ENCODE results near the gene ERBIN. TPM values are rescaled to one million over a fixed set of nuclear protein-coding genes. Genes with fewer than 3 reads are reported as not detected.
"Not testable (repeated sequence)": the region's sequence is repeated elsewhere in the genome, so short reads cannot be mapped to it uniquely, and the experiment has no call there.

Gene ERBIN
- total and polyA plus RNA-seq, 5 donors, result 11.8 to 47.9 (median 42.5) TPM

GRCh38 chr5:65932676-65933075, 6.3 kb downstream of the ERBIN start:
- Histone ChIP-seq H3K27me3 (ENCODE audit: control insufficient read depth, insufficient read depth) (no peaks in the 10 kb centered on the region), H3K4me3 (ENCODE audit: low read length) (no peak overlapping the region), H3K4me1 (ENCODE audit: control insufficient read depth, insufficient read depth, low read length) (no peaks in the 10 kb centered on the region), H3K9me3 (ENCODE audit: control insufficient read depth, low read length) (no peaks in the 10 kb centered on the region), H3K27ac (ENCODE audit: low read length) (no peak overlapping the region)
- intact Hi-C loops (cut with DNase I), result no loop called here
- no peak for DNase-seq
- no peak for ATAC-seq
- 93% methylated on average over 4 of the region's 4 CpGs for WGBS

- DNase-seq (no peak), ATAC-seq (no peak)
- Histone ChIP-seq H3K9me3 (ENCODE audit: control insufficient read depth, low read length) (no peaks in the 10 kb centered on the region), H3K4me1 (ENCODE audit: control insufficient read depth, insufficient read depth, low read length) (no peaks in the 10 kb centered on the region), H3K4me3 (ENCODE audit: low read length) (no peak overlapping the region), H3K27me3 (ENCODE audit: control insufficient read depth, insufficient read depth) (no peaks in the 10 kb centered on the region), H3K27ac (ENCODE audit: low read length) (no peak overlapping the region)
- intact Hi-C loops (cut with DNase I), result no loop called here
- 73% methylated on average over 2 of the region's 2 CpGs for WGBS
Observed at GRCh38 chr5:65933295-65933694, 6.9 kb downstream of the ERBIN start.

- Histone ChIP-seq H3K27me3 (ENCODE audit: control insufficient read depth, insufficient read depth) (no peaks in the 10 kb centered on the region), H3K4me1 (ENCODE audit: control insufficient read depth, insufficient read depth, low read length) (no peaks in the 10 kb centered on the region), H3K27ac (ENCODE audit: low read length) (no peak overlapping the region), H3K9me3 (ENCODE audit: control insufficient read depth, low read length) (no peaks in the 10 kb centered on the region), H3K4me3 (ENCODE audit: low read length) (no peak overlapping the region)
- intact Hi-C loops (cut with DNase I), result no loop called here
- DNase-seq, result no peak
- WGBS, result 96% methylated on average over 5 of the region's 5 CpGs
- no peak for ATAC-seq
Observed at GRCh38 chr5:65938256-65938655, 11.9 kb downstream of the ERBIN start.

GRCh38 chr5:65943771-65944170, 17.4 kb downstream of the ERBIN start:
- 94% methylated on average over 5 of the region's 5 CpGs for WGBS
- Histone ChIP-seq H3K9me3 (ENCODE audit: control insufficient read depth, low read length) (no peaks in the 10 kb centered on the region), H3K4me1 (ENCODE audit: control insufficient read depth, insufficient read depth, low read length) (no peaks in the 10 kb centered on the region), H3K27me3 (ENCODE audit: control insufficient read depth, insufficient read depth) (no peaks in the 10 kb centered on the region), H3K27ac (ENCODE audit: low read length) (no peak overlapping the region), H3K4me3 (ENCODE audit: low read length) (no peak overlapping the region)
- ATAC-seq (no peak), DNase-seq (no peak)
- intact Hi-C loops (cut with DNase I), result no loop called here

GRCh38 chr5:65946198-65946745, 19.9 kb downstream of the ERBIN start:
- WGBS, result over 99% methylated on average over 2 of the region's 2 CpGs
- Histone ChIP-seq H3K4me3 (ENCODE audit: low read length) (no peak overlapping the region), H3K4me1 (ENCODE audit: control insufficient read depth, insufficient read depth, low read length) (no peaks in the 10 kb centered on the region), H3K27me3 (ENCODE audit: control insufficient read depth, insufficient read depth) (no peaks in the 10 kb centered on the region), H3K9me3 (ENCODE audit: control insufficient read depth, low read length) (no peaks in the 10 kb centered on the region), H3K27ac (ENCODE audit: low read length) (no peak overlapping the region)
- ATAC-seq (no peak), DNase-seq (no peak)
- intact Hi-C loops (cut with DNase I), result no loop called here

GRCh38 chr5:65948115-65948747, 21.9 kb downstream of the ERBIN start:
- no peaks in the 10 kb centered on the region for H3K9me3 ChIP-seq (ENCODE audit: control insufficient read depth, low read length)
- ATAC-seq (no peak), DNase-seq (no peak)
- H3K27me3 ChIP-seq (ENCODE audit: control insufficient read depth, insufficient read depth), result no peaks in the 10 kb centered on the region
- H3K4me3 ChIP-seq (ENCODE audit: low read length), result no peak overlapping the region
- 90% methylated on average over 4 of the region's 4 CpGs for WGBS
- intact Hi-C loops (cut with DNase I), result no loop called here
- peaks cover 1% of the 10 kb centered on the region for H3K4me1 ChIP-seq (ENCODE audit: control insufficient read depth, insufficient read depth, low read length)
- no peak overlapping the region for H3K27ac ChIP-seq (ENCODE audit: low read length)

GRCh38 chr5:65951330-65951729, 25.0 kb downstream of the ERBIN start:
- no peak overlapping the region for H3K27ac ChIP-seq (ENCODE audit: low read length)
- intact Hi-C loops (cut with DNase I), result no loop called here
- no peak for ATAC-seq
- H3K4me3 ChIP-seq (ENCODE audit: low read length), result no peak overlapping the region
- no peaks in the 10 kb centered on the region for H3K9me3 ChIP-seq (ENCODE audit: control insufficient read depth, low read length)
- peaks cover 1% of the 10 kb centered on the region for H3K4me1 ChIP-seq (ENCODE audit: control insufficient read depth, insufficient read depth, low read length)
- 92% methylated on average over 3 of the region's 3 CpGs for WGBS
- H3K27me3 ChIP-seq (ENCODE audit: control insufficient read depth, insufficient read depth), result no peaks in the 10 kb centered on the region
- no peak for DNase-seq

- intact Hi-C loops (cut with DNase I), result no loop called here
- H3K9me3 ChIP-seq (ENCODE audit: control insufficient read depth, low read length), result no peaks in the 10 kb centered on the region
- ATAC-seq (peak; percentile 67 to 75), DNase-seq (peak in 1 of 3 donors; percentile 53)
- H3K4me1 ChIP-seq (ENCODE audit: control insufficient read depth, insufficient read depth, low read length), result peaks cover 1% of the 10 kb centered on the region
- 73% methylated on average over 1 of the region's 1 CpG for WGBS
- no peaks in the 10 kb centered on the region for H3K27me3 ChIP-seq (ENCODE audit: control insufficient read depth, insufficient read depth)
- no peak overlapping the region for H3K27ac ChIP-seq (ENCODE audit: low read length)
- no peak overlapping the region for H3K4me3 ChIP-seq (ENCODE audit: low read length)
Observed at GRCh38 chr5:65952259-65952658, 25.9 kb downstream of the ERBIN start.

GRCh38 chr5:65954200-65954599, 27.8 kb downstream of the ERBIN start:
- no peaks in the 10 kb centered on the region for H3K27me3 ChIP-seq (ENCODE audit: control insufficient read depth, insufficient read depth)
- no peak overlapping the region for H3K27ac ChIP-seq (ENCODE audit: low read length)
- intact Hi-C loops (cut with DNase I), result no loop called here
- H3K4me1 ChIP-seq (ENCODE audit: control insufficient read depth, insufficient read depth, low read length), result peaks cover 1% of the 10 kb centered on the region
- H3K9me3 ChIP-seq (ENCODE audit: control insufficient read depth, low read length), result no peaks in the 10 kb centered on the region
- no peak for DNase-seq
- WGBS, result 91% methylated on average over 3 of the region's 3 CpGs
- ATAC-seq, result no peak
- H3K4me3 ChIP-seq (ENCODE audit: low read length), result no peak overlapping the region

GRCh38 chr5:65955746-65956145, 29.4 kb downstream of the ERBIN start:
- peaks cover 1% of the 10 kb centered on the region for H3K4me1 ChIP-seq (ENCODE audit: control insufficient read depth, insufficient read depth, low read length)
- no peaks in the 10 kb centered on the region for H3K9me3 ChIP-seq (ENCODE audit: control insufficient read depth, low read length)
- no peak overlapping the region for H3K27ac ChIP-seq (ENCODE audit: low read length)
- intact Hi-C loops (cut with DNase I), result no loop called here
- no peak for DNase-seq
- ATAC-seq, result no peak
- H3K27me3 ChIP-seq (ENCODE audit: control insufficient read depth, insufficient read depth), result no peaks in the 10 kb centered on the region
- WGBS, result 80% methylated on average over 3 of the region's 3 CpGs
- H3K4me3 ChIP-seq (ENCODE audit: low read length), result no peak overlapping the region

GRCh38 chr5:65957703-65958102, 31.3 kb downstream of the ERBIN start:
- H3K9me3 ChIP-seq (ENCODE audit: control insufficient read depth, low read length); ATAC-seq; H3K4me3 ChIP-seq (ENCODE audit: low read length); H3K27me3 ChIP-seq (ENCODE audit: control insufficient read depth, insufficient read depth); intact Hi-C loops (cut with DNase I); H3K4me1 ChIP-seq (ENCODE audit: control insufficient read depth, insufficient read depth, low read length); H3K27ac ChIP-seq (ENCODE audit: low read length): not testable (repeated sequence)
- 97% methylated on average over 30 of the region's 30 CpGs for WGBS
- peak in 1 of 3 donors; percentile 49 for DNase-seq

- Histone ChIP-seq H3K9me3 (ENCODE audit: control insufficient read depth, low read length) (no peaks in the 10 kb centered on the region), H3K27ac (ENCODE audit: low read length) (no peak overlapping the region), H3K27me3 (ENCODE audit: control insufficient read depth, insufficient read depth) (no peaks in the 10 kb centered on the region), H3K4me3 (ENCODE audit: low read length) (no peak overlapping the region), H3K4me1 (ENCODE audit: control insufficient read depth, insufficient read depth, low read length) (peaks cover under 1% of the 10 kb centered on the region)
- intact Hi-C loops (cut with DNase I), result no loop called here
- DNase-seq (no peak), ATAC-seq (no peak)
Observed at GRCh38 chr5:65961633-65962032, 35.3 kb downstream of the ERBIN start.

Data from right cardiac atrium (tissue), 5 donors.